GM21515 (cell line): ENCODE results near the gene KIAA2012.
"Not testable (repeated sequence)": the region's sequence is repeated elsewhere in the genome, so short reads cannot be mapped to it uniquely, and the experiment has no call there.

Source experiments
- ATAC-seq: cut with Tn5 transposase; IDR thresholded peaks from one replicate; pipeline ENCODE4 v1.9.1; 2021; ENCODE audit not compliant: unreplicated experiment

The KIAA2012 gene

GRCh38 chr2:202114291-202114690 lies 41.2 kb downstream of the KIAA2012 start:
- ATAC-seq, result no peak

DNA sequence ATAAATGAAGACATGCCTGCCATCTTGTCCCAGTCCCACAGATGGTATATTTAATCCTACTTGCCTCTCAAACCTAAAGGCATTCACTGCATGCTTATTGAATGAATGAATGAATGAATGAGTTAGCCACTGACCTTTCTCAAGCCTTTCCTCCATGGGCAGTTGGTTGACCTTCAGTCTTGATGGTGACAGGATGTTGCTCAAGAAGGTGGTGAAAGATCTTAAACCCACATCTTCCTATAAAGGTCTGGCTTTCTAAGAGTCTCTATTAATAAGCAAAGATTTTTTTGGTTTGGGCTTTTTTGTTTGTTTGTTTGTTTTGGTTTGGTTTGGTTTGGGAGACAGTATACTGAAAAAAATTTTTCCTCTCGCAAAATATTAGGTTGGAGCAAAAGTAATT lies 41.7 kb downstream of the KIAA2012 start:
- ATAC-seq, result no peak

DNA sequence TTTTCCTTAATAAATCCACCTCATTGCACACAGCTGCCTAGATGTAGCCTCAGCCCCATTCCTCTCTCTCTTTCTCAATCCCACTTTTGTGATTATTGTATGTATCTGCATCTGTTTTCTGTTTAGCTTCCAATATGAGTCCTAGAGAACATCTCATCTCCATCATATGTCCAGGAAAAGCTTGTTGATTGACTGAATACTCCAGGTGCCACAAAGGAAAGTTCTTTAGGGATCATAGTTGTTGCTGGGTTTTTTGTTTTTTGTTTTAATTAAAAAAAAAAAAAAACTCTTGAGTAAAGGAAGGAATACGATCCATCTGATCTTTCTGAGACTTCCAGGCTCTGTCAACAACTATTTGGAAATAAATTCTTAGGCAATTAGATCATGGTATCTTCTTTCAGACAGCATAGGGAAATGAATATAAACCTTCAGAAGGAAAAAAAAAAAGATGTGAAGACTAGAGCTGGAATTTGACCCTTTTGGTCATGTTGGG lies 42.5 kb downstream of the KIAA2012 start:
- no peak for ATAC-seq

DNA sequence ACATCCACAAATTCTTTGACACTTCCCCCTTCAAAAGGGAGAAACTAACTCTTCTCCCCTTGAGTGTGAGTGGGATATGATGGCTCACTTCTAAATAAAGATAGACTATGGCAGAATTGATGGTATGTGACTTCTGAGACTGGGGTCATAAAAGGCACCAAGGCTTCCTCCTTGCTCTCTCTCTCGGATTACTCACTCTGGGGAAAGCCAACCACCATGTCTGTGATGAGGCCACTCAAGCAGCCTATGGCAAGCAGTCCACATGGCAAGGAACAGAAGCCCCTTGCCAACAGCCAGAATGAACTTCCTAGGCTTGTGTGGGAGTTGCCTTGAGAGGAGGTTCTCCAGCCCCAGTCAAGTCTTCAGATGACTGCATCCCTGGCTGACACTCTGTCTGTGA lies 43.6 kb downstream of the KIAA2012 start:
- no peak for ATAC-seq

- ATAC-seq, result no peak
These were observed 45.1 kb downstream of the KIAA2012 start for GRCh38 chr2:202118168-202118567.

DNA sequence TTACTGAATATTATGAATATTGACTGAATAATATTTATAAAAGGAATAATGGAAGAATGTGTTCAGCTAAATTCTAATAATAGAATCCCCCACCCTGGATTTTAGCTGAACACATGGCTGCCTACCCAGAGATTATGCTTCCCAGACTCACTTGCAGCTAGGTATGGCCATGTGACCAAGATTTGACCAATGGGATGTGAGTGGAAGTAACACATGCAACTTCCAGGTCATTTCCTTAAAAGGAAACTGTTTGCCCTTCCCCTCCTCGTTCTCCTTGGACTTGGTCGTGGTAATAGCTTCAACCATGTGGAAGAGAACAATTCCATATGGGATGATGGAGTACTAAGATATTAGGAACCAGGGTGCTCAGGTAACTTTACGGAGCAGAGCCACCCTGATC lies 47.8 kb downstream of the KIAA2012 start:
- ATAC-seq, result no peak

DNA sequence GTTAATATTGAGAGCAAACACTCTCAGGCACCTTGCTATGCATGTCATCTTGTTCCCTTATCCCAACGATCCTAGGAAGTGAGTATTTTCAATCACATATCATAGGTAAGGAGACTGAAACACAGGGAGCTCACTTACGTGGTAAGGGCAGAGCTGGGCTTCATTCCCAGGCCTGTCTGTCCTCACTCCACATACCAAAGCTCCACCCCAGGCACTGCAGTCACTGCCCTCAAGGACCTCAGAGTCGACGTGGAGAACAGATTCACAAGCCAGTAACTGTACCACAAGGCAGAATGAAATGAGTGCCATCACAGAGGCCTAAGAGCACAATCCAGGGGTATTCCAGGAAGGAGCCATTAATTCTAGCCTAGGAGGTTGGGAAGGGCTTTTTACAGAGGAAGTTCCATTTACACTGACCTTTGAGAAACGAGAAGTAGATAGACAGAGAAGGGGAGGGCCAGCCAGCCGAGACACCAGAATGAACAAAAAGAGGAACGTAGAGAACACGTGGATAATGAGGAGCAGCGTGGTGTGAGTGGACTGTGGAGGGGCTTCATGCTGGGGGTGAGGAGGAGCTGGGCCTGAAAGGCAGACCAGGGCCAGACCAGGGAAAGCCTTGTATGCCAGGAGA lies 48.6 kb downstream of the KIAA2012 start:
- ATAC-seq, result no peak

DNA sequence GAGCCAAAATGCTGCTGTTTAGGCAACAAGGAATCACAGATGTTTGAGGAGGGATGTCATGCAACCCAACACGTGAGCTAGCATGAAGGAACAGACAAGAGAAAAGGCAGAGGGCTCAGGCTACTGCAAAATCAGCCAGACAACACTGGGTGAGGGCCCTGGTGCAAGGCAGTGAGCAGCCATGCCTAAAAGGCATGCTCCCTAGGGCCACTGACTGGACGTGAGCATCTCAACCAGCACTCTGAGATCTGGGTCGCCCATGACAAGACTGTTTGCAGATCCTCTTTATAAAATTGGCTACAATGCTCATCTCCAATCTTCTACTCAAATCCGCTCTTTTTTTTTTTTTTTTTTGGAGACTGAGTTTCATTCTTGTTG lies 49.1 kb downstream of the KIAA2012 start:
- ATAC-seq, result no peak

DNA sequence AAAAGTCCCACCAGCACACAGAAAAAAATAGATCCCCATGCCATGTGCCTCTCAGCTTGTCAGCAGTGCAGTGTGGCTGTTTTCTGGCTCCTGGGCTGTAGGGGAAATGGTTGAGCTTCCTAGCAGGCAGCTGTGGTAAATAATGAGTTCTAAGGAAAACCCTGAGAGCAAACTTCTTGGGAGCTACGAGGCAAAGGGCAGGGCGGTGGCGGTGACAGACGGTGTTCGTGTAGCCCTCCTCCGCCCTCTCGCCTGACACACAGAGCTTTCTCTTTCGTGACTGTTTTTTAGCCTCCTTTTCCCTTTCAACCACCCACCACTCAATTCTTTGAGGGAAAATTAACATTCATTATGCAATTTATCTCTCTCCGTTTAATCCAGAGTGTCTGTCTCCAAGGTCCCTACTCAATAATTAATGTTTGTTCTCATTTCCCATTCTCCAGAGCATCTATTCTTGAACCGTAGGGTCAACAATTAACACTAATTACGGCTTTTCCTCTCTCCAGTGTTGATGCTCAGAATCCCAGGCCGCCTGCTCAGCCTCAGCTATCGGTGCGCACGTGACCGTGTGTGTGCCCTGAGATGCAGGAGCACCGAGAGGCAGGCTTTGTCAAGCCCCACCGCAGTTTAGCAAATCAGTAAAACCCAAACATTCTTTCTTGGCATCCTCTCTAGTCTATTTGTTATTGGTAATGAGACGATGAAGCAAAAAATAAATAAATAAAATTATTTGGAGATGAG lies 50.1 kb downstream of the KIAA2012 start:
- no peak for ATAC-seq

DNA sequence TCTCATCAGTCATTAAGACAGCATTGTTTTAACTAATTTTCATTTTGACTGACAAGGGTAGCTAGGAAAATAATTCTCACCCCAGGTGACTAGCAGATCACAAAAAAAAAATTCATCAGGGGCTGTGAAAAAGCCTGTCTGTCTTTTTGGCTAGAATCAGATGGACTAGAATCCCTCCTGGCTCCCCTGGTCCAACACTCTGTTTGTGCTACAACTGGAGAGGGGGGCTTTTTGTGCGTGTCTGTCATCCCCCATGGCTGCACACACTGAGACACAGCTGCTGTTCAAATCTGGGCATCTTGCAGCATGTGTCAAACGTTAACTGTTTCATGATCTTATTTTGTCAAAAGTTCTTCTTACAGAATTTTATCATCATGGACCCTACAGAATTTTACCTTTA lies 51.2 kb downstream of the KIAA2012 start:
- ATAC-seq, result no peak

DNA sequence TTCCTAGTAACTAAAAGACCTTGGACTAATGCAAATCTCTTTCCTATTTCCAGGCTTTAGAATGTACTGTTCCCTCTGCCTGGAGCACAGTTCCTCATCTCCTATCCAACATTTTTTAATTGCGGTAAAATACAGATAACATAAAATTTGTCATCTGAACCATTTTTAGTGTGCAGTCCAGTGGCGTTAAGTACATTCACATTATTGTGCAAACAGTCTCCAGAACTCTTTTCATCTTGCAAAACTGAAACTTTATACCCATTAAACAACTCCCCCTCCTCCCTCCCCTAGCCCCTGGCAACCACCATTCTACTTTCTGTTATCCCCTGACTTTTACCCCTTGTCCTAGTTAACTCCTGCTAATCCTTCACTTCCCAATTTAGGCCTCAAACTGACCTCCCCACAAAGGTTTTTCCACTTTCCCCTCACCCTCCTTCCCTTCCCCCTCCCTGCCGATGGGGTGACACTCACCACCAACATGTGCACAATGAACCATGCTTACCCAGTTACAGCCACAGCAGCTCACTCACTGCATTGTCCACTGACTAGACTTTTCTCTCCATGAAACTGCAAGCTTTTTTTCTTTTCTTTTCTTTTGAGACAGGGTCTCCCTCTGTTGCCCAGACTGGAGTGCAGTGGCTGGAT lies 54.8 kb downstream of the KIAA2012 start:
- no peak for ATAC-seq

- ATAC-seq, result no peak
These were observed 56.8 kb downstream of the KIAA2012 start for GRCh38 chr2:202129841-202130240.

GRCh38 chr2:202133200-202133908 lies 60.3 kb downstream of the KIAA2012 start:
- no peak for ATAC-seq

GRCh38 chr2:202133909-202134265 lies 60.8 kb downstream of the KIAA2012 start:
- ATAC-seq, result no peak

DNA sequence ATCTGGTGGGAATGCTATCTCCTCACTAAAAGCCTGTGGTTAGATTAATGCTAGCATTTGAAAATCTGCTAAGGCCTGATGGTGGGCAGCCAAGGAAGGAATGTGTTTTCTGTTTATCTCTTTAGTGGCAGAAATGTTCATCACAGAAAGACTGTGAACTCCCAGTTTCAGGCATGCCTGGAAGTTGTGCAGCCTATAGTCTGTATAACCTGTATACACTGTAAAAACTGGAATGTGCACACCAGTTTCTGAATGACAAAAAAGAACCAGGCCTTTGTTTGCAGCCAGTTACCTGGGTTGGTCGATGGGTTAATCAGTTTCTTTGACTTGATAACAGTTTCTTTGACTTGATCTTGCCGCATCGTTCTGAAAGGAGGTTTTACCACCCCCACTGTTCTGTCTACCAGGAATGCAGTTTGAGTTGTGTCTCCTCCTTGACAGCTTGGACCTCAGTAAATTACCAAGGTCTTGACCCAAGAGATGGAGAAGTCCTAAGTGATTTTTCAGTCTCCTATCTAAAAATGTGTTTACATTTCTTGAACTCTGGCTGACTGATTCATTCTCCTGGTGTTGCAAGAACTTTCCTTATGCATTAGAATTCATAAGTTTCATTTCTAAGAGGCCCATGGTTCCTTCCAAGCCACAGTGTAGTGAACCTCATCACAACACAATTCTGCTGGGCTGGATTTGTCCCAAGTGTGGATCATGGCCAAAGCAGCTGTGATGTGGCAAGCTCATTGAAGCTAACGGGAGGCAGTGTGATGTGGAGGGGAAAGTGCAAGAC lies 62.2 kb downstream of the KIAA2012 start:
- ATAC-seq, result no peak

GRCh38 chr2:202136039-202136438 lies 63.0 kb downstream of the KIAA2012 start:
- not testable (repeated sequence) for ATAC-seq

DNA sequence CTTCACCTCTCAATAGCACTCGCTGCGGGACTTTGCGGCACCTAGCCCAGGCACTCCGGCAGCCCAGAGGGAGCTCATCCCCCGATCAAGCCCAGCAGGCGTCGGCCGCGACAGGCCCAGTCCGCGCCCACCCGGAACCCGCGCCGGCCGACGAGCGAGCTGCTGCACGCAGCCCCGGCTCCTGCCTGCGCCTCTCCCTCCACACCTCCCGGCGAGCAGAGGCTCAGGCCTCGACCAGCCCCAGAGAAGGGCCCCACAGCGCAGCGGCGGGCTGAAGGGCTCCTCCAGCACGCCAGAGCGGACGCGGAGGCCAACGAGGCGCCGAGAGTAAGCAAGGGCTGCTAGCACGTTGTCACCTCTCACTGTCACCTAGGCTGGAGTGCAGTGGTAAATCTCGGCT lies 63.5 kb downstream of the KIAA2012 start:
- no peak for ATAC-seq

GRCh38 chr2:202140522-202141252 lies 67.6 kb downstream of the KIAA2012 start:
- no peak for ATAC-seq

DNA sequence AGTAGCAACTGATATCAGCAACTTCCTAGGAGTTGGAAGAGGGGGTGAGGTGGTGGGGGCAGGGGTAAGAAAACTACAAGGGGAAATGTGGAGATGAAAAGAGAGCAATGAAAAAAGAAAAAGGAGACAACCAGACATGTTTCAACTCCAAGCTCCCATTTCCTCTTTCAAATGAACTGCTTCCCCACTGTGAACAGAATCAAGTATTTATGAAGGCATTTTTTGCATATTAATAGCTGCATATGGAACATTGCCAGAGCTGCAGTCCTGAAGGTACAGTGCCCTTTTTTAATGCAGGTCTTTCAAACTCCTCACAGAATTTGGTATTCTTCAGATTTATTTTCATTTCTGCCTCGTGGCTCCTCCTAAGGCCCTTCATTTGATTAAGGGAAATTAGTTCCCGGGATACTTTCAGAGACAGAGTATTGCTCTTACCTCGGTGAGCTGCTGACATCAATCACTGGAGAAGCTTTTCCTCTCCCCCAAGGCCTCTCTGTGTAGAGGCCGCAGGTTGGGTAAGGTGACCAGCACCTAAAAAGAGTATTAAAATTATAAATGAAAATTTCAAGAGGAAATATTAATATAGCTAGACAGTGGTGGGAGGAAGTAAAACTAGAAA lies 68.4 kb downstream of the KIAA2012 start:
- no peak for ATAC-seq

GRCh38 chr2:202142540-202142939 lies 69.5 kb downstream of the KIAA2012 start:
- ATAC-seq, result no peak
